Fibroblast of pulmonary artery (primary cell): ENCODE results near the gene TNN.

Source experiments
- DNase-seq: peaks from one replicate; pipeline ENCODE4 v3.0.0-alpha.2; 2010; ENCODE audit warnings: low read depth
- H3K4me3 ChIP-seq: replicated peaks from 2 replicates; pipeline ENCODE4 v1.5.1; 2011; ENCODE audit warnings: low read depth, mild to moderate bottlenecking, control low read depth, low read length, moderate library complexity
- CTCF ChIP-seq: IDR thresholded peaks from 2 replicates; pipeline ENCODE4 v1.5.1; 2011; ENCODE audit warnings: mild to moderate bottlenecking, control low read depth, low read length, inconsistent platforms; ENCODE audit errors: missing control alignments

The TNN gene

GRCh38 chr1:175145899-175146528, 78.4 kb downstream of the TNN start:
- H3K4me3 ChIP-seq: no peak overlapping the region
- no peak for DNase-seq
- TF ChIP-seq CTCF: no peak

GRCh38 chr1:175146529-175147213, 79.0 kb downstream of the TNN start:
- no peak overlapping the region for H3K4me3 ChIP-seq
- DNase-seq: peak; percentile 60
- peak; percentile 97 for TF ChIP-seq CTCF

GRCh38 chr1:175147569-175147968, 79.9 kb downstream of the TNN start:
- no peak for TF ChIP-seq CTCF
- no peak for DNase-seq
- no peak overlapping the region for H3K4me3 ChIP-seq

- TF ChIP-seq CTCF: no peak
- no peak overlapping the region for H3K4me3 ChIP-seq
- DNase-seq: no peak
Observed at GRCh38 chr1:175148068-175148467, 80.4 kb downstream of the TNN start.

GRCh38 chr1:175150596-175151319, 83.1 kb downstream of the TNN start:
- no peak overlapping the region for H3K4me3 ChIP-seq
- no peak for TF ChIP-seq CTCF
- no peak for DNase-seq

- peak; percentile 90 for TF ChIP-seq CTCF
- H3K4me3 ChIP-seq: no peak overlapping the region
- peak; percentile 50 for DNase-seq
Observed at GRCh38 chr1:175152006-175152652, 84.5 kb downstream of the TNN start.
